ENCODE data around the gene DENND2A.
"Not testable (repeated sequence)": the region's sequence is repeated elsewhere in the genome, so short reads cannot be mapped to it uniquely, and the experiment has no call there.

DENND2A gene

DNA sequence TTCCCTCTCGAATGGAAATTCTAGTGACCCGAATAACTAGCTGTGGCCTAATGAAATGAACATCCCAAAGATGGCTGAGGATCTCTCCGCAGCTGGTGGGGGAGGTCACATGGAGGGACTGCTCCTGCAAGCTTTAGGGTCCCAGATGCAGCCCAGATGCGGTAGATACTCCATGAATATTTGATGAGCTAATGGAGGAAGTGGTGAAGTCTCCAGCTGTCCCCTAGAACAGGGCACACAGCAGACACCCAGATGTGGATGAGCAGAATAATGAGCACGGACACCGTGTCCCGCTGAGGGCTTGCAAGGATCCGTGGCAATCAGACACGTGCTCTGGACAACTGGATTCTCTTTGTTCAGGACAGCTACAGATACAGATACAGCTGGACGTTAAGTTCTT is 59.2 kb downstream of the DENND2A start:
- DNase-seq = no peak

DNA sequence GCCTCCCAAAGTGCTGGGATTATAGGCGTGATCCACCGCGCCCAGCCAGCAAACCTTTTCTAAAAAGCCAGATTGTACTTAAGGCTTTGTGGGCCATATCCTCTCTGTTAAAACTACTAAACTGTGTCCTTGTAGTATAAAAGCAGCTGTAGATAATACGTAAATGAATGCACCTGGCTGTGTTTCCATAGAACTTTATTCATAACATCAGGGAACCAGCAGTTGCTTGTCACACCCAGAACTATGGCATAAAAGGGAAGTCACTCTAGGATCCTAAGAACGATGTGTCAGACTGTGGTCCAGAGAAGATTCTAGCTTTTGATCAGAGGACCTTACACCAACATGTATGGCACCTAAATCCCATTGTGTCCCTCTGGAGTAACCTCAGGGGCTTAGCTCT is 63.0 kb downstream of the DENND2A start:
- DNase-seq = no peak

DNA sequence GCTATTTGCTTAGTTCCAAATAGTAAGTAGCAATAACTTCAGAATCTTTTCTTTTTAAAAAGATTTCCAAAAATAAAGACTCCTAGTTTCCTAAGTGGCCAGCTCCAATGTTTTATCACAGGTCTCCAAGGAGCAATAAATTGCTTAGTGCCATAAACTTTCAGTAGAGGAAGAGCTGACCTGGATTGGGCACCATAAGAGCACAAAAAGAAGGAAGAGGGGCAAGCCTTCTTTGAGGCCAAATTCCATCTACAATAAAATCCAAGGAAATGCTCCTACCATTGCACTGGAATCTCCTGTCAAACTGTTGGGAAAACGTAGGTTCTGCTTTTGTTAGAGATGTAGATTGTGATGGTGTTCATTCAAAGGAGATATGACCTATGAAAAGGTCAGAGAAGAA is 64.0 kb downstream of the DENND2A start:
- DNase-seq = no peak

DNA sequence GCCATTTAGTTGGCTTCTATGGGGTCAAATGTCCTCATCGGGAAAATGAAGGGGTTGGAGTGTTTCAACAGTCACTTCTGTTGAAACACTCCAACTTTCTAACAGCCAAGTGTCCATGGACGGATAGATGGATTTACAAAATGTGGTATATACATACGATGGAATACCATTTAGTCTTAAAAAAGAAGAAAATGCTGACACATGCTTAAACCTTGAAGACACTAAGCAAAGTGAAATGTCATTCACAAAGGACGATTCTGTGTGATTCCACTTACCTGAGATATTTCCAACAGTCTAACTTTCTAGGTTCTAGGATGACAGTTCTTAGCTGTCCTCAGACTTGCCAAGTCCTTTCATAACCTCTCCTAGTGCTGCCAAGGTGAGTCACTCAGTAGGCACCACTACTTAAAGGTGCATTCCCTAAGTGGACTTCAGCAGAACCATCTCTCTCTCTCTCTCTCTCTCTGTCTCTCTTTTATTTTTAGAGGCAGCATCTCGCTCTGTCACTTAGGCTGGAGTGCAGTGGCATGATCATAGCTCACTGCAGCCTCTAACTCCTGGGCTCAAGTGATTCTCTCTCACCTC is 69.0 kb downstream of the DENND2A start:
- peak; percentile 53 for DNase-seq

DNA sequence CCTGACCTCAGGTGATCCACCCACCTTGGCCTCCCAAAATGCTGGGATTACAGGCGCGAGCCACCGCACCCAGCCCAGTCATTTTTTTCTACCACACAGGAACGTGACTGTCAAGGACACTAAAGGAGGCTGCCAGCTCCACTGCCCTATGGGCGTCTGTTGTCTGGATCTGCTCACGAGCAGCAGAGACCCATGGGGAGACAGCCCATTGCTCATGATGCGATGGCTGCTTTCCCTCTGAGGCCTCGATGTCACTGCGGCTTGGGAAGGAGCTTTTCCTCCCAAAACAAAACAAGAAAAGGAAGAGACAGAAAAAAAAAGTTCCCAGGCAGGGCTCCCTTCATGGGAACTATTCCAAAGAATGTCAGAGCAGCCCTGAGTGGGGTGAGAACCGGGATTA is 70.5 kb downstream of the DENND2A start:
- DNase-seq = no peak

DNA sequence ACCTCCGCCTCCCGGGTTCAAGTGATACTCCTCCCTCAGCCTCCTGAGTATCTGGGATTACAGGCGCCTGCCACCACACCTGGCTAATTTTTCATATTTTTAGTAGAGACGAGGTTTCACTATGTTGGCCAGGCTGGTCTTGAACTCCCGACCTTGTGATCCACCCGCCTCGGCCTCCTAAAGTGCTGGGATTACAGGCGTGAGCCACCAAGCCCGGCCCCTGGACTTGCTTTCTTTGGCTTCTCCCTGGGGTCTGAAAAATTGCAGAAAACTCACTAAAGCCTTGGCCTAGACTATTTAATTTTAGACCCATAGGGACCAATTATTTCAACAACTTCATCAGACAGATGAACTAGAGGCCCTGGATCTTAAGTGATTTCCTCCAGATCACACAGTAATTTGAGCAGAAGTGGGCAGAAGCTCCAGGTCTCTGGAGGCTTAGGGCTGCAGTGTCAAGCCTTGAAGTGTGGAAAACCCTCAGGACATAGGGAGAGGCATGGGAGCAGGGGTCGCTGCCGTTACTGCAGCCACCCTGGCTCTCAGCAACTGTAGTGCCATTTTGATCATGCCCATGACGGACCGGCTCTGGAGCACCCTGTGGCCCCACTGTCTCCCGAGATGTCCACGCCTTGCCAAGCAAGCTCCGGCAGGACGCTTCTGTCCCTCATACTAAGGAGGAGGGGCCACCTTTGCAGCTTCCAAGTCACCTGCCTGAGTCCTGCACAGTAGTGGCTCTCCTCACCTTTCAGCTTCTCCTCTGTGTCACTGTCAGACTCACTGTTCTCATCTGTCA is 72.4 kb downstream of the DENND2A start:
- DNase-seq = no peak

DNA sequence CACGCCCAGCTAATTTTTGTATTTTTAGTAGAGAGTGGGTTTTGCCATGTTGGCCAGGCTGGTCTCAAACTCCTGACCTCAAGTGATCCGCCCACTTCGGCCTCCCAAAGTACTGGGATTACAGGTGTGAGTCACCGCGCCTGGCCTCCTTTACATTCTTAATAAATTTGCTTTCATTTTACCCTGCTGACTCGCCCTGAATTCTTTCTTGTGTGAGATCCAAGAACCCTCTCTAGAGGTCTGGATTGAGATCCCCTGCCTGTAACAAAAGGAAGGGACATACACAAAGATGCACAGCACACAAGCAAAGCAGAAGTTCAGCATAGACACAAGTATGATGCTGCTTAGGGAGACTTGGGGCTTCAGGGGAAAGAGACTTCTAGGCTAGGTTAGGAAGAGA is 74.4 kb downstream of the DENND2A start:
- DNase-seq = peak; percentile 73

DNA sequence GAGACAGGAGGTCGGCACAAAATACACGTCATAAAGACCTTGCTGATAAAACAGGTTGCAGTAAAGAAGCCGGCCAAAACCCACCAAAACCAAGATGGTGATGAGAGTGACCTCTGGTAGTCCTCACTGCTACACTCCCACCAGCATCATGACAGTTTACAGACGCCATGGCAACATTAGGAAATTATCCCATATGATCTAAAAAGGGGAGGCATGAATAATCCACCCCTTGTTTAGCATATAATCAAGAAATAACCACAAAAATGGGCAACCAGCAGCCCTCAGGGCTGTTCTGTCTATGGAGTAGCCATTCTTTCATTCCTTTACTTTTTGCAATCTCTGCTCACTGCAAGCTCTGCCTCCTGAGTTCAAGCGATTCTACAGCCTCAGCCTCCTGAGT is 74.9 kb downstream of the DENND2A start:
- DNase-seq = peak; percentile 11

DNA sequence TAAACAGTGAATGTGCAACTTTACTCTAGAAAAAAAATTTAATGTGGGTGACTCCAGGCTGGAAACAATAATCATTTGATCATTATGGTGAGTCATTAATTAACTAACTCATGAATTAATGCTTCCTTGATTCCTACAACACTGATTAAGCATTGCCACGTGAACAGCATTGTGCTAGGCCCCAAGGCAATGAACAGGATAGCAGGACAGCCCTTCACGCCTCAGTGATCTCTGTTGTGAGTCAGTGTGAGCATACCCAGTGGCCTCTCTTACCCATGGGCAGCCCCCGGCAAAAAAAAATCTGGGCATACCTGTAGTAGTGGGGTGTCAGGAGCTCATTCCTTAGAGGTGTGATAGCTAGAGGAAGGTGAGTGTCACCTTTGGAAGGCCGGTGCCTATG is 76.0 kb downstream of the DENND2A start:
- no peak for DNase-seq

DNA sequence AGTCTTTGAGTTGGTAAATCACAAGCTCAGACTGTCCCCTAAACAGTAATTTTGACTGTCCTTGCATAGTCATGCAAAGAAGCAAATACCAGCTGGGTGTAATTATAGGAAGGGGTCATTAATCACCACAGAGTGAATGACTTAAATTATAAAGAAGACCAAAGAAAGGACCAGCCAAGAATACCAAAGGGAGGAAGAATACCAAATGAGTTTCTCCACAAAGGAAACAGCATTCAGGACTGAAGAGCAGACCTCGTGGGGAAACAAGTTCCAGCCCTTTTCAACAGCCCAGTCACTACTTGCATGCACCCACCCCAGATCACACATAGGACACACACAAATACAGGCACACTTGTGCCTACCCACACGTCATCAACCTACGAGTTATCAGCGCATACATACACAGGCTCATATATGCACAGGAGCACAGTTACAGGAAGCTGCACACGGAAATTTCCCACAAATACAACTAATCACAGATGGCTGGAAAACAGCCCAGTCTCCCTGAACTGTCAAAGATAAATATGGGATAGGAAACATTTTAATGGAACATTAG is 77.6 kb downstream of the DENND2A start:
- DNase-seq = no peak

DNA sequence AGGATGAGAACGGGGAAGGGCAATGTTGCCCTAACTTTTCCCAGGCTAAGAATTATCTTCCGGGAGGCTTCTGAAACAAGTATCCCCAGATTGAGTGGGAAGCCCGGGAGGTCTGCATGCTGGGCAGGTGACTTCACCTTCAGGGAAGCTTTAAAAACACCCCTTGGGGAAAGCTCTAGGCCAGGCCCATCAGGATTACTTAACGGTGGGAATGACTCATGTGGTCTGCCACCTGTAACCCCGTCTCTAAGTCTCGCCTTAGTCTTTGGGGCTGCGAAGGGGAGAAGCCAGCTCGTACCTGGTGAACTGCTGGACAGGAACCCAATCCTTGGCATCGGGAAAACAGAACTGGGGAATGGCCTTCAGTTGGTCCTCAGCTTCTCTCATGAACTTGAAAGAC is 81.2 kb downstream of the DENND2A start:
- no peak for DNase-seq

DNA sequence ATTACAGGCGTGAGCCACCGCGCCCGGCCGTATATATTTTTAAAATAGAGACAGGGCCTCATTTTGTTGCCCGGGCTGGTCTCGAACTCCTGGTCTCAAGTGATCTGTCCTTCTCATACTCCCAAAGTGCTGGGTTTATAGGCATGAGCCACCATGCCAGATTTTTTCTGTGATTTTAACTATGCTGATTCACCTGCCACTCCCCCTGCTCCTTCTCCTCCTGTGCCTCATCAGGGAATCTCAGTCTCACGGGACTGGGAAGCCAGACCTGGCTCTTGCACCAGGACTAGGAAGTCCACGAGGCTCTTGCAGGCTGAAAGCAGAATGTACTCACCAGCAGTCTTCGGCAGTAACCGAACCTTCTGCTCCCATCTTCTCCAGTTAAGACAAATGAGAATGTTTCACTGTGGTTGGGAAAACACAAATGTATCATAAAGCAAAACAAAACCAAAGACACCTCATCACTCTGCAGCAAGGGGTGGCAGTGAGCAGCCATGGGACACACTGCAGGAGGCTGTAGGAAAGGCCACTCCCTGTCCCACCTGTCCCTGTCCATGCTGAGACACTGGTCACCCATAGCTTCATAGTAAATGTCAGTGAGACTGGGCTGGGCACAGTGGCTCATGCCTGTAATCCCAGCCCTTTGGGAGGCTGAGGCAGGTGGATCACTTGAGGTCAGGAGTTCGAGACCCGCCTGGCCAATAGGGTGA is 82.6 kb downstream of the DENND2A start:
- DNase-seq = peak; percentile 26

DNA sequence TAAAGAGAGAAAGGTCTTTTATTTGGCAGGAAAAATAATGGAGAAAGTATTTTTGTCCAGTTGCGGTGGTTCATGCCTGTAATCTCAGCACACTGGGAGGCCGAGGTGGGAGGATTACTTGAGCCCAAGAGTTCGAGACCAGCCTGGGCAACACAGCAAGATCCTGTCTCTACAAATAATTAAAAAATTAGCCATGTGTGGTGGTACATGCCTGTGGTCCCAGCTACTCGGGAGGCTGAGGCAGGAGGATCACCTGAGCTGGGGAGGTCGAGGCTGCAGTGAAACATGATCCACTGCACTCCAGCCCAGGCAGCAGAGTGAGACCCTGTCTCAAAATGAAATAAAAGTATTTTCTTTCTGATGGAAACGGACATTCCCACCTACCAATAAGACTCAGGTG is 83.5 kb downstream of the DENND2A start:
- no peak for DNase-seq

DNA sequence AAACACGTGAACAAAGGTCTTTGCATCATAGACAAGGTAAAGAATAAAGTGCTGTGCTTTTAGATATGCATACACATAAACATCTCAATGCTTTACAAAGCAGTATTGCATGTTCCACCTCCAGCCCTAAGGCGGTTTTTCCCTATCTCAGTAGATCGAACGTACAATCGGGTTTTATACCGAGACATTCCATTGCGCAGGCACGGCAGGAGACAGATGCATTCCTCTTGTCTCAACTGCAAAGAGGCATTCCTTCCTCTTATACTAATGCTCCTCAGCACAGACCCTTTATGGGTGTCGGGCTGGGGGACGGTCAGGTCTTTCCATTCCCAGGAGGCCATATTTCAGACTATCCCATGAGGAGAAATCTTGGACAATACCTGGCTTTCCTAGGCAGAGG is 87.4 kb downstream of the DENND2A start:
- DNase-seq = not testable (repeated sequence)

DNA sequence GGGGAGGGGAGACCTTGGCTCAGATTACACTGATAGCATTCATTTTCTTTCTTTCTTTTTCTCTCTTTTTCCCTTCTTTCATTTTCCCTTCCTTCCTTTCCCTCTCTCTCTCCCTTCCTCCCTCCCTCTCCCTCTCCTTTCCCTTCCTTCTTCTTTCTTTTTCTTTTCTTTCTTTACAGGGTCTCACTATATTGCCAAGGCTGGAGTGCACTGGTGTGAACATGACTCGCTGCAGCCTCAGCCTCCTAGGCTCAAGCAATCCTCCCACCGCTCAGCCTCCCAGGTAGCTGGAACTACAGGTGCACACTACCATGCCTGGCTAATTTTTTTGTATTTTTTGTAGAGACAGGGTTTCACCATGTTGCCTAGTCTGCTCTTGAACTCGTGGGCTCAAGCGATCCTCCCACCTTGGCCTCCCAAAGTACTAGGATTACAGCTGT is 88.4 kb downstream of the DENND2A start:
- DNase-seq = no peak

DNA sequence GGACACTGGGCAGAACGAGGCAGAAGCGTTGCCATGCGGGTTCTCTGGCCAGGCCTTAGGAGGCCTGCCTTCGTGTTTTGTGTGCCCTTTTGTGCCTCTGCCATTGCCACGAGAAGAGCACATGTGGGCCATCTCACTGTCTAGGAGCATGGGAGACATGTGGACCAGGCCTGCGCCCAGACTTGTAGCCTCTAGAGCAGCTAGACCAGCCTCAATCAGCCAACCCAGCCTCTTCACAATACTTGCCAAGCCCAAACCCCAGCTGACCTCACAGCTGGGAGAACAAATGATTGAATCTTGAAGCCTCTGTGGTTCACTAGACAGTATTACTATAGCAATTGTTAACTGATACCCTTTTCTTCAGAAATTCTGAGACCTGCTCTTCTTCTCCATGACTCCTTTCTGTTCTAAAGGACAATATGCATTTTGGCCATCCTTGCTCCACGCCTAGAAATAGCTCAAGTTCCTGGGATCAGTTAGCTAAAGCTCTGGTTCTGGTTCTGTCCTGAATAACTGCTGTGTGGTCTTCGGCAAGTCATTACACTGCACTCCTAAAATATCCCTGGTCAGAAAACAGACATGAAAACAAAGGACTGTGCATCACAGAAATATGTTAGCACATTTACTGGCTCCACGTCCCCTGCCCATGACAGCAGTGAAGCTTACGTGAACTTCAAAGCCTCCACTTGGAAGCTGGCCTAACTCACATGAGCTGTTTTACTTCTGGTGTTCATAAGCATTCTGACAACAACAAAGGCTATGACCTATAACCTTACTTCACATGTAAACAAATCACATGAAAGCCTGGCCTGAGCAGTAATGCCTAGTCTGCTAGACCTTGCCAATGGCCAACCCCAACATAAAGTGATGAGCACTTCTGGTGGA is 89.0 kb downstream of the DENND2A start:
- DNase-seq = no peak

DNA sequence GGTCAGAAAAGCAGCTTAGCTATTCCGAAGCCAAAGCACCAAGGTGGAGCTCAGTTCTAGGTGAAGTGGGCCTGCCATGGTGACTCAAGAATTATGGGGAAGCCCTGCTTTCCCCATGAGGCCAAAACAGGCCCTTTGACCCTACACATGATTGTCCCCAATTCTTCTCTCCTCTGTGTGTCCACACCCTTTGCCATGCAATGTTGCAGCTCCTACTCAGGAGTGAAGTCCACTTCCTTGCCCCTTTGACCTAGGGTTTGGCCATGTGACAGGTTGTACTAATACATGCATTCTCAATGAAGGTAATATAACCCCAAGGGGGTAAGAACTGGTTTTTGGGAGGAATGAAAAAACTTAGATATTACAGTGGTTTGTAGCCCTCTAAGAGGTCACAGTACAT is 93.7 kb downstream of the DENND2A start:
- no peak for DNase-seq

DNA sequence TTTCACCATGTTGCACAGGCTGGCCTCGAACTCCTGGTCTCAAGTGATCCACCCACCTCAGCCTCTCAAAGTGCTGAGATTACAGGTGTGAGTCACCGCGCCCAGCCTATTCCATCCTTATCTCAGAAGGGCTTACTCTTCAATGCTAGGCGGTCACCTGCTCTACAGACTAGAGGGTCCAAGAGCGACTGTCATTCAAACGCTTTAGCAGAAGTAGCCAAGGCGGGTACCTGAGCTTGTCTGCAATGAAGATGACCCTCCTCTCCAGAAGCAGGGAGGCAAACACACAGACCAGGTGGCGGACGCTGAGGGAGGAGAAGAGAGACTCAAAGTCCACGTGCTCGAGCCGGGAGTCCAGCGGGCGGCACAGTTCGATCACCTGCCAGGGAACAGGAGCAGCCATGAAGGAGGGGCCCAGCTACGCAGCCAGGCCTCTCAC is 96.2 kb downstream of the DENND2A start:
- DNase-seq = no peak

DNA sequence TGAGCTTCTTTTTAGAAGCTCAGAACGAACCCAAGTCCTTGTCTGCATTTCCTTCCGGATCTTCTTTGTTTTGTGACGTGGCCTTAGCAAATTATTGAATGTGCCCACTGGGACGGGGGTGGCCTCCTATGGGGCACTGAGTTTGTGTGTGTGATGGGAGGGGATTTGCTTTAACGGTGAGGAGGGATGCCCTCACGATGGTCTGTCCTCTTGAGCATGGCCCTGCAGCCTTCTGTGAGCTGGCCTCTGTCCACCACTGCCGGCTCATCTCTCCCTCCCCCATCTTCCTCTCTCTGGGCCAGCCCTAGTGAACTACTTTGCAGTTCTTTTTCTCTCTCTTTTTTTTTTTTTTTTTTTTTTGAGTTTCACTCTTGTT is 98.4 kb downstream of the DENND2A start:
- peak; percentile 37 for DNase-seq

DNA sequence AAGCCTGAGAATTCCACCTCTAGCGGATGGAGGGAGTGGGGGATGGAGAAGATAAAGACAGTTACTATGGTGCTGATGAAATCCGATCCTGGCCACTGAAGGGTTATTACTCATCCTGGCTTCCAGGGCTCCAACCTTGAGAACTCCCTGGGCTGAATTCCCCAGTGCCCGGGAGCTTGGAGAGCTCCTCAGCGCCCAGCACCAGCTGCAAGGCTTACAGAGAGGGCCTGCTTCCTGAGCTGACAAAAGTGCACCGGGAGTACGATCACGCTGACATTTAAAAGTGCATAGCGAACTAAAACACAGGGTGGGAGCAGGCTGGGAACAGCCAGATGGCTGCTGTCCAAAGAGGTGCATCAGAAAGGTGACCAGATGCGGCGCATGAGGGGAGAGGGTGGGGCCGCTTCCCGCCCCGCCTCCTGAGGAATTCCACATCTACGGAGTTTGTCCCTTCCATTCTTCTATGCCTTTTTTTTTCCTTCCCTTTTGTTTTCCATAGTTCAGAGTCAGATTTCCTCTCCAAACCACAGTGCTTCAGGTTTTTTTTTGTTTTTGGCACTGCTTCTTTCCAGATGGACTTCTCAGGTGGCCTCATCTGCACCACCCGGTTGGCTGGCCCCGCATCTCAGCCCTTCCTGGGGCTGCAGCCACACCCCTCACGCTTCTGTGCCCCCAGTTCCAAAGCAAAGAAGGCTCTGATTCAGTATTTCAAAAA is 98.9 kb downstream of the DENND2A start:
- DNase-seq = peak; percentile 96

DNA sequence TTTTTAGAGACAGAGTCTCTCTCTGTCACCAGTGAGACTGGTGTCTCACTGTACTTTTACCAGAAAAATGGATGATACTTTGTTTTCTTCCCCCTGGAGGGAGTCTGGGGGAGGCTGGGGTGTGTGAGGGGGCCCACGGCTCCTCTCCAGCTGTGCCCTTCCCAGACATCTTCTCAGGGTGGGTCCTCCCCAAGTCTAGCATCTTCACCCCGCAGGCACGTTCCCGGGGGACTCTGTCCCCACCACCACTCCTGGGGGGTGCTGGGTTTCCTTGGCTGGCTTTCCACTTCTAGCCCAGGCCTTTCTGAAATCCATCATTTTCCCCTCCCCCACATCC is 99.5 kb downstream of the DENND2A start:
- DNase-seq = no peak

DNA sequence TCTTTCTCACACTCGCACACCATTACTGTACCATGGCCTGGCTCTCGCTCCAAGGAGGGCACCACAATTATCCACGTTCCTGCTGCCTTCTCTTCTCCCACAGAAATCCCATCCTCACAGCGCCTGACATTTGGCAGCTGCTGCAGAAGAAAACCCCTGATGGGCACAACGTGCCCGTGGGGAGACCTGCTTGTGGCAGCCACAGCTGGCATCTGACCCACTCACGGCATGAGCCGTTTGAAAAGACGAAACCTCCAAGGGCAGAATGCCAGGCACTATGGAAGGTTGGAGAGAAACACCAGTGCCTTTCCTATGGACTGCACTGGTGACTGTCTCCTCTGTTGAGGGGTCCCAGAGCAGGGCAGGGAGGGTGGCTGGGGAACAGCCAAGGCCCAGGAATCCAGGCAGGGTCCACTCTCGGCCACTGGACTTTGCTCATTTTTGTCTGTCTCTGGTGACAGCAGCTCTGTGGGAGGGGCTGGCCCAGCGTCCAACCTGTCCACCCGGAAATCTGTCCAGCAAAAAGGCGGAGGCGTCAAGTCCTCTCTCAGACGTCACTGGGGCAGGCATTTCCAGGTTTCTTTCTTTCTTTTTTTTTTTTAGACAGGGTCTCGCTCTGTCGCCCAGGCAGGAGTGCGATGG is 100.4 kb downstream of the DENND2A start:
- DNase-seq = no peak

All from NCI-H226 (cell line).